C4-2B (cell line): ENCODE results near the gene NKAPD1.
"Not testable (repeated sequence)": the region's sequence is repeated elsewhere in the genome, so short reads cannot be mapped to it uniquely, and the experiment has no call there.

Experiments used
- H3K27ac ChIP-seq: fragments of 450-650 bp; 2 replicates; pipeline ENCODE4 v1.5.1; 2017
- CTCF ChIP-seq: fragments of 450-650 bp; conservative IDR thresholded peaks from 2 replicates; pipeline ENCODE4 v1.5.1; 2017; ENCODE audit warnings: mild to moderate bottlenecking
- ZFX ChIP-seq: fragments of 450-650 bp; IDR thresholded peaks from 2 replicates; pipeline ENCODE4 v1.6.1; 2017

NKAPD1 gene

GRCh38 chr11:112042161-112042960, 31.7 kb upstream of the NKAPD1 start:
- no peak overlapping the region for H3K27ac ChIP-seq
- TF ChIP-seq CTCF (no peak), ZFX (no peak)

- H3K27ac ChIP-seq: no peak overlapping the region
- TF ChIP-seq CTCF (no peak), ZFX (no peak)
These were observed 31.2 kb upstream of the NKAPD1 start for GRCh38 chr11:112042961-112043304.

- no peak for TF ChIP-seq ZFX
- TF ChIP-seq CTCF: no peak
- H3K27ac ChIP-seq: no peak overlapping the region
These were observed 29.1 kb upstream of the NKAPD1 start for GRCh38 chr11:112044961-112045360.

- not testable (repeated sequence) for H3K27ac ChIP-seq
These were observed 27.5 kb upstream of the NKAPD1 start for GRCh38 chr11:112046647-112047046.

GRCh38 chr11:112048256-112048655, 25.8 kb upstream of the NKAPD1 start:
- not testable (repeated sequence) for H3K27ac ChIP-seq

- no peak for TF ChIP-seq CTCF
- no peak for TF ChIP-seq ZFX
- no peak overlapping the region for H3K27ac ChIP-seq
These were observed 24.3 kb upstream of the NKAPD1 start for GRCh38 chr11:112049777-112050176.

- H3K27ac ChIP-seq: no peak overlapping the region
- TF ChIP-seq ZFX: no peak
- no peak for TF ChIP-seq CTCF
These were observed 23.4 kb upstream of the NKAPD1 start for GRCh38 chr11:112050721-112051120.

- TF ChIP-seq CTCF (no peak), ZFX (no peak)
- no peak overlapping the region for H3K27ac ChIP-seq
These were observed 22.3 kb upstream of the NKAPD1 start for GRCh38 chr11:112051768-112052167.
